Mesenchymal stem cell (in vitro differentiated cells and primary cell): ENCODE results near the gene SYT6.

Experiments
- DNase-seq: peaks from one replicate; pipeline ENCODE4 v3.0.0-alpha.2; 2013
- H2AFZ ChIP-seq: one replicate; pipeline ENCODE4 v1.6.1; 2013; ENCODE audit warnings: low read depth, mild to moderate bottlenecking, control low read depth, inconsistent platforms, low read length, moderate library complexity
- H2AK5ac ChIP-seq: 2 replicates; pipeline ENCODE4 v1.6.1; 2013; ENCODE audit warnings: low read length, moderate library complexity, mild to moderate bottlenecking, inconsistent platforms; ENCODE audit not compliant: severe bottlenecking
- H2BK120ac ChIP-seq: one replicate; pipeline ENCODE4 v1.6.1; 2013; ENCODE audit warnings: low read depth, mild to moderate bottlenecking, inconsistent platforms, low read length, moderate library complexity
- H2BK12ac ChIP-seq, 2 experiments: one replicate each; pipeline ENCODE4 v1.6.1; 2013; ENCODE audit warnings: inconsistent platforms in 2 of 2, low read length in 2 of 2, mild to moderate bottlenecking in 2 of 2, moderate library complexity in 2 of 2, control low read depth in 1 of 2
- H2BK15ac ChIP-seq: one replicate; pipeline ENCODE4 v1.6.1; 2013; ENCODE audit warnings: mild to moderate bottlenecking, low read depth, inconsistent platforms; ENCODE audit not compliant: poor library complexity, severe bottlenecking
- H2BK5ac ChIP-seq: 2 replicates; pipeline ENCODE4 v1.6.1; 2013; ENCODE audit warnings: low read depth, mild to moderate bottlenecking, low read length, control low read depth, inconsistent platforms; ENCODE audit not compliant: poor library complexity, severe bottlenecking
- H3K14ac ChIP-seq, 2 experiments: one replicate each; pipeline ENCODE4 v1.6.1; 2013; ENCODE audit warnings: inconsistent platforms in 2 of 2, low read length in 2 of 2, control low read depth in 1 of 2, mild to moderate bottlenecking in 1 of 2, moderate library complexity in 1 of 2
- H3K18ac ChIP-seq, 2 experiments: one replicate each; pipeline ENCODE4 v1.6.1; 2013; ENCODE audit warnings: inconsistent platforms in 2 of 2, low read length in 2 of 2, control low read depth in 1 of 2, low read depth in 1 of 2, mild to moderate bottlenecking in 1 of 2
- H3K23ac ChIP-seq, 2 experiments: one replicate each; pipeline ENCODE4 v1.6.1; 2013; ENCODE audit warnings: inconsistent platforms in 2 of 2, low read length in 2 of 2, mild to moderate bottlenecking in 2 of 2, moderate library complexity in 2 of 2, control low read depth in 1 of 2
- H3K27ac ChIP-seq: 2 replicates; pipeline ENCODE4 v1.5.1; 2013; ENCODE audit warnings: mild to moderate bottlenecking, moderate library complexity, low read length, control low read depth, inconsistent platforms; ENCODE audit not compliant: poor library complexity, severe bottlenecking
- H3K27me3 ChIP-seq, 2 experiments: 2 replicates each; pipeline versions ENCODE4 v1.6.1 to v1.7.0; 2013; ENCODE audit warnings: low read length in 2 of 2, mild to moderate bottlenecking in 2 of 2, moderate library complexity in 2 of 2, control low read depth in 1 of 2, inconsistent platforms in 1 of 2; ENCODE audit not compliant: control insufficient read depth in 1 of 2, insufficient read depth in 1 of 2
- H3K36me3 ChIP-seq, 2 experiments: 2 replicates each; pipeline versions ENCODE4 v1.6.1 to v1.7.0; 2013; ENCODE audit warnings: low read length in 2 of 2, control low read depth in 1 of 2, inconsistent platforms in 1 of 2, low read depth in 1 of 2, mild to moderate bottlenecking in 1 of 2; ENCODE audit not compliant: insufficient read depth in 2 of 2, control insufficient read depth in 1 of 2
- H3K4ac ChIP-seq, 2 experiments: one replicate each; pipeline ENCODE4 v1.6.1; 2013; ENCODE audit warnings: inconsistent platforms in 2 of 2, low read length in 2 of 2, mild to moderate bottlenecking in 2 of 2, moderate library complexity in 2 of 2, control low read depth in 1 of 2, low read depth in 1 of 2
- H3K4me1 ChIP-seq: 2 replicates; pipeline ENCODE4 v1.6.1; 2013; ENCODE audit warnings: low read depth, low read length, control low read depth; ENCODE audit not compliant: control insufficient read depth, insufficient read depth
- H3K4me2 ChIP-seq: 2 replicates; pipeline ENCODE4 v1.6.1; 2013; ENCODE audit warnings: low read length, mild to moderate bottlenecking, inconsistent platforms; ENCODE audit not compliant: poor library complexity, severe bottlenecking
- H3K4me3 ChIP-seq, 2 experiments: 2 replicates each; pipeline versions ENCODE4 v1.5.1 to v1.7.0; 2013; ENCODE audit warnings: low read length in 2 of 2, mild to moderate bottlenecking in 2 of 2, control low read depth in 1 of 2, low read depth in 1 of 2; ENCODE audit not compliant: insufficient read depth in 1 of 2
- H3K79me1 ChIP-seq: replicated peaks from 2 replicates; pipeline ENCODE4 v1.6.1; 2013; ENCODE audit warnings: mild to moderate bottlenecking, control low read depth, low read length, inconsistent platforms; ENCODE audit not compliant: poor library complexity, severe bottlenecking
- H3K9ac ChIP-seq: 2 replicates; pipeline ENCODE4 v1.7.0; 2013; ENCODE audit warnings: mild to moderate bottlenecking, low read length, moderate library complexity
- H3K9me3 ChIP-seq: 2 replicates; pipeline ENCODE4 v1.7.0; 2013; ENCODE audit warnings: mild to moderate bottlenecking, low read length; ENCODE audit not compliant: control insufficient read depth
- H4K8ac ChIP-seq: one replicate; pipeline ENCODE4 v1.6.1; 2013; ENCODE audit warnings: inconsistent platforms, mild to moderate bottlenecking, low read length, moderate library complexity
- H4K91ac ChIP-seq: one replicate; pipeline ENCODE4 v1.6.1; 2013; ENCODE audit warnings: mild to moderate bottlenecking, low read length, inconsistent platforms
- WGBS: methylation state at CpG from one replicate; pipeline ENCODE4 v1.1.7; 2013; ENCODE audit warnings: mixed read lengths; 5-methylcytosine and 5-hydroxymethylcytosine counted together

SYT6 gene

DNA sequence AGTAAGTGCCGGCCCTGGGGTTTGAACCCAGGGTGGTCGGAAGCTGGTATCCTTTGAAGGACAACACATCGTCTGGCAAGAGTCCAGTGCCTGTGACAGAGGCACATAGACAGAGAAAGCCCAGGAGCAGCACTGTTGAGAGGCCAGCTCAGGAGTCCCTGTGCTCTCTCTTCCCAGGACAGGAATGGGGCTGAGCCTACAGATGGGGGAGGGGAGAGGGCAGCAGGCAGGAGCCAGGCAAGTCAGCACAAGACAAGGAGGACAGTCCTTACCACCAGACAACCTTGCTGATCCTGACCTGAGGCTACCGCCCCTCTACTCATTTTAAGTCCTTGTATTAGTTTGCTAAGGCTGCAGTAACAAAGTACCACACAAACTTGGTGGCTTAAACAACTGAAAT is 27.7 kb upstream of the SYT6 start:
- no peak overlapping the region for H2AK5ac ChIP-seq
- H3K4me1 ChIP-seq, result no peaks in the 10 kb centered on the region
- 79% methylated on average over 3 of the region's 4 CpGs for WGBS
- H3K27ac ChIP-seq, result no peak overlapping the region
- no peak overlapping the region for H2BK15ac ChIP-seq
- H2BK120ac ChIP-seq, result no peak overlapping the region
- H3K27me3 ChIP-seq, result peaks cover 6 to 10% of the 10 kb centered on the region in 2 experiments
- no peak overlapping the region for H2BK12ac ChIP-seq
- H3K14ac ChIP-seq, result no peak overlapping the region
- no peak for DNase-seq
- no peaks in the 10 kb centered on the region for H3K36me3 ChIP-seq
- no peak overlapping the region for H2BK5ac ChIP-seq
- H3K9me3 ChIP-seq, result no peaks in the 10 kb centered on the region
- no peak overlapping the region for H4K91ac ChIP-seq
- H3K4me2 ChIP-seq, result no peak overlapping the region
- no peak overlapping the region for H3K23ac ChIP-seq
- H3K9ac ChIP-seq, result no peak overlapping the region
- H3K4me3 ChIP-seq, result no peak overlapping the region
- no peak overlapping the region for H4K8ac ChIP-seq
- no peak overlapping the region for H3K18ac ChIP-seq
- H2AFZ ChIP-seq, result no peak overlapping the region
- H3K4ac ChIP-seq, result no peak overlapping the region
- H3K79me1 ChIP-seq, result no peaks in the 10 kb centered on the region

DNA sequence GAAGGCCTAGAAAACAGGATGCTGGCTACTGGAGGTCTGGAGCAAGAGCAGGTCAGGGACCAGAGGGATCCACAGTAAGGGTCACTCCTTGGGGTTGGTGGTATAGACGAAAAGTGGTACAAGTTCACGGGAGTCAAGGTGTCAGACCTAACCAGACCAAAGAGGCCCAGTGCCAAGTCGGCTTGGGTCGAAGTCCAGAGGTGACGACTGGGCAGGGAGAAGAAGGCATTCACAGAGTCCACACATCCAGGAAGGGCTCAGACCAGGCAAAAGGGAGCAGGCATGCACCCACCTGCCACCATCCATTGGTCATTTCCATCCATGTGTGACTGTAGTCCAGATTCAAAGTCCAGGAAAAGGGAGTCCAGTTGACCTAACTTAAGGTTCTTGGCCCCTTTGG is 27.1 kb upstream of the SYT6 start:
- no peak overlapping the region for H3K27ac ChIP-seq
- H3K4me1 ChIP-seq, result no peaks in the 10 kb centered on the region
- no peak overlapping the region for H4K8ac ChIP-seq
- no peaks in the 10 kb centered on the region for H3K36me3 ChIP-seq
- no peak overlapping the region for H2BK12ac ChIP-seq
- no peaks in the 10 kb centered on the region for H3K9me3 ChIP-seq
- no peak overlapping the region for H3K4ac ChIP-seq
- no peak overlapping the region for H2BK120ac ChIP-seq
- H2BK15ac ChIP-seq, result no peak overlapping the region
- H3K18ac ChIP-seq, result no peak overlapping the region
- WGBS, result 81% methylated on average over 5 of the region's 5 CpGs
- peak overlapping the region in 1 of 2 experiments; percentile 36 for H3K14ac ChIP-seq
- DNase-seq, result no peak
- H2AK5ac ChIP-seq, result no peak overlapping the region
- H2AFZ ChIP-seq, result no peak overlapping the region
- H3K27me3 ChIP-seq, result peaks cover 6 to 13% of the 10 kb centered on the region in 2 experiments
- no peak overlapping the region for H3K9ac ChIP-seq
- H2BK5ac ChIP-seq, result no peak overlapping the region
- H4K91ac ChIP-seq, result no peak overlapping the region
- no peak overlapping the region for H3K4me3 ChIP-seq
- H3K4me2 ChIP-seq, result no peak overlapping the region
- H3K79me1 ChIP-seq, result no peaks in the 10 kb centered on the region
- H3K23ac ChIP-seq, result no peak overlapping the region

DNA sequence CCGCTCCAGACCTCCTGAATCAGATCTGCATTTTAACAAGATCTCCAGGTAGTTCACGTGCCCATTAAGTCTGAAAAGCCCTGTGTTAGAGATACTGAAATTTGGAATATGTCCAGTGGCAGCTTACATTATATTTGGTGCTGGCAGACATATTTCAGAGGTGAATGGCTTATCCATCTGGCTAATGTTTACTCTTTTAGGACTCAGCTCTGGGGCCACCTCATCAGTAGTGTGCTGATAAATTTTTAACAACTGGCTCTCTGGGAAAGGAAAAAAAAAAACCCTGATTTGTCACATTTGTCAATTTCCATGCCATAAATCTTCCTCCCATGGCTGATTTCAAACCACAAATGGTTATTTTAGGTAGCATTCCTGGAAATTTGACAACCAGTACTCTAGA is 25.3 kb upstream of the SYT6 start:
- Histone ChIP-seq H2AFZ (no peak overlapping the region), H3K23ac (no peak overlapping the region), H3K4me1 (no peaks in the 10 kb centered on the region), H3K4ac (no peak overlapping the region), H3K18ac (no peak overlapping the region), H4K8ac (no peak overlapping the region), H4K91ac (no peak overlapping the region), H2BK12ac (no peak overlapping the region), H3K4me3 (no peak overlapping the region), H2BK15ac (no peak overlapping the region), H2BK5ac (no peak overlapping the region), H2BK120ac (no peak overlapping the region), H3K9me3 (no peaks in the 10 kb centered on the region), H3K4me2 (no peak overlapping the region), H3K36me3 (no peaks in the 10 kb centered on the region), H3K79me1 (no peaks in the 10 kb centered on the region), H3K14ac (no peak overlapping the region), H3K27me3 (peaks cover 20 to 23% of the 10 kb centered on the region in 2 experiments), H3K27ac (no peak overlapping the region), H2AK5ac (no peak overlapping the region), H3K9ac (no peak overlapping the region)
- DNase-seq, result no peak
- WGBS, result 74% methylated on average over 2 of the region's 2 CpGs

DNA sequence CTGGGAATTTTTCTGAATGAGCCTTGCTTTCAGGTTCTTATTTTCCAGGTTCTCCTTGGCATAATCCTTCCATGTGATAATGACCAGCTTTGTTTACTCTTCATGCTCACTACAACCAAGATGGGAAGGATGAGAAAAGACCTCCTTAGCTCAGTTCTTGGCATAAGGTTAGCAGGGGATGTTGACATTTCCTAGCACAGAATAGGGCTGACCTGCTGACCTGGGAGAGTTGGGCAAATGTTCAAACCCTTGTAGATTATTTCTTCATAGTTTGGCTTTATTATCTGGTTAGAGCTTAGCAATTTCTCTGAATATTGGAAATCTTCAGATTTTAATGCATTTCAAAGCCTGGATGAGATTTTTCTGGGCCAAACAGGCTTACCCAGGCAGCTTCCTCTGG is 23.6 kb upstream of the SYT6 start:
- Histone ChIP-seq H3K79me1 (no peaks in the 10 kb centered on the region), H2AK5ac (no peak overlapping the region), H3K4ac (no peak overlapping the region), H3K9ac (no peak overlapping the region), H2BK15ac (no peak overlapping the region), H4K8ac (no peak overlapping the region), H2BK5ac (no peak overlapping the region), H3K4me3 (no peak overlapping the region), H3K23ac (no peak overlapping the region), H4K91ac (no peak overlapping the region), H3K9me3 (peaks cover 2% of the 10 kb centered on the region), H2AFZ (no peak overlapping the region), H3K27ac (no peak overlapping the region), H3K14ac (no peak overlapping the region), H3K36me3 (no peaks in the 10 kb centered on the region), H2BK12ac (no peak overlapping the region), H2BK120ac (no peak overlapping the region), H3K4me2 (no peak overlapping the region), H3K18ac (no peak overlapping the region), H3K4me1 (no peaks in the 10 kb centered on the region), H3K27me3 (peaks cover 31 to 32% of the 10 kb centered on the region in 2 experiments)
- DNase-seq, result no peak
